SK-N-SH (cell line): ENCODE data around the gene LRRC59.

Experiments used
- EP300 ChIP-seq, 2 experiments: IDR thresholded peaks; 2 replicates each; pipeline versions ENCODE4 v1.4.0 to v1.6.1; 2012; ENCODE audit warnings: borderline replicate concordance in 1 of 2, low read depth in 1 of 2, low read length in 1 of 2
- EZH2phosphoT487 ChIP-seq: fragments of 200-600 bp; sonication (generic); IDR thresholded peaks from 2 replicates; pipeline ENCODE4 v1.6.1; 2017; ENCODE audit warnings: low read depth, mixed run types, mild to moderate bottlenecking, antibody characterized with exemption, moderate library complexity, borderline replicate concordance
- GATA2 ChIP-seq: sonication (generic); formaldehyde crosslinking; IDR thresholded peaks from 2 replicates; pipeline ENCODE4 v1.5.0; 2020; ENCODE audit warnings: mild to moderate bottlenecking, missing genetic modification reagents
- NFIC ChIP-seq: IDR thresholded peaks from 2 replicates; pipeline ENCODE4 v1.4.0; 2012; ENCODE audit warnings: borderline replicate concordance
- POLR2AphosphoS5 ChIP-seq: IDR thresholded peaks from 2 replicates; pipeline ENCODE4 v1.6.1; 2012; ENCODE audit warnings: low read depth, low read length
- RAD21 ChIP-seq: IDR thresholded peaks from 2 replicates; pipeline ENCODE4 v1.6.1; 2012; ENCODE audit warnings: mild to moderate bottlenecking, low read length
- RCOR1 ChIP-seq: fragments of 150-350 bp; IDR thresholded peaks from 2 replicates; pipeline ENCODE4 v1.6.1; 2017; ENCODE audit warnings: antibody characterized with exemption, low read length
- SIN3A ChIP-seq: IDR thresholded peaks from 2 replicates; pipeline ENCODE4 v1.6.1; 2012; ENCODE audit warnings: low read depth, mild to moderate bottlenecking, low read length, moderate library complexity, borderline replicate concordance
- TAF1 ChIP-seq: IDR thresholded peaks from 2 replicates; pipeline ENCODE4 v1.6.1; 2012; ENCODE audit warnings: low read depth, mild to moderate bottlenecking, low read length, moderate library complexity, borderline replicate concordance
- TEAD4 ChIP-seq: IDR thresholded peaks from 2 replicates; pipeline ENCODE4 v1.4.0; 2012; ENCODE audit warnings: mild to moderate bottlenecking, borderline replicate concordance; ENCODE audit not compliant: insufficient read depth
- YY1 ChIP-seq: IDR thresholded peaks from 2 replicates; pipeline ENCODE4 v1.4.0; 2012; ENCODE audit warnings: low read depth, mild to moderate bottlenecking
- TF ChIP-seq, protein P1 (sequence below): fragments of 200-600 bp; sonication (generic); IDR thresholded peaks from 2 replicates; pipeline ENCODE4 v1.6.1; 2017; ENCODE audit warnings: antibody characterized with exemption, mild to moderate bottlenecking, moderate library complexity
- TF ChIP-seq, protein P2 (sequence below): IDR thresholded peaks from 2 replicates; pipeline ENCODE4 v1.6.1; 2012; ENCODE audit warnings: mild to moderate bottlenecking, low read depth, low read length, moderate library complexity

DNA sequence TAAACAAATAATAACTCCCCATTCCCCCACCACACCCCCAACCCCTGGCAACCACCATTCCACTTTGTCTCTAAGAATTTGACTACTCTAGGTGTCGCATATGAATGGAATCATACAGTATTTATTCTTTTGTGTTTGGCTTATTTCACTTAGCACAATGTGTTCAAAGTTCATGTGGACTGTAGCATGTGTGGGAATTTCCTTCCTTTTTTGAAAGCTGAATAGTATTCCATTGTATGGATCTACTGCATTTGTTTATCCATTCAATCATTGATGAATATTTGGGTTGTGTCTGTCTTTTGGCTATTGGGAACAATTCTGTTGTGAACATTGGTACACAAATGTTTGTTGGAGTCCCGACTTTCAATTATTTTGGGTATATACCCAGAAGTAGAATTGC is 25.4 kb upstream of the LRRC59 start:
- TF ChIP-seq NFIC = no peak
- no peak for TF ChIP-seq POLR2AphosphoS5
- no peak for TF ChIP-seq EP300 (IDR thresholded peaks at IDR 0.05; ENCODE audit: borderline replicate concordance in 1 of 2, low read depth in 1 of 2, low read length in 1 of 2)
- TF ChIP-seq SIN3A = no peak
- TF ChIP-seq RCOR1 = no peak
- TF ChIP-seq, protein P1, sequence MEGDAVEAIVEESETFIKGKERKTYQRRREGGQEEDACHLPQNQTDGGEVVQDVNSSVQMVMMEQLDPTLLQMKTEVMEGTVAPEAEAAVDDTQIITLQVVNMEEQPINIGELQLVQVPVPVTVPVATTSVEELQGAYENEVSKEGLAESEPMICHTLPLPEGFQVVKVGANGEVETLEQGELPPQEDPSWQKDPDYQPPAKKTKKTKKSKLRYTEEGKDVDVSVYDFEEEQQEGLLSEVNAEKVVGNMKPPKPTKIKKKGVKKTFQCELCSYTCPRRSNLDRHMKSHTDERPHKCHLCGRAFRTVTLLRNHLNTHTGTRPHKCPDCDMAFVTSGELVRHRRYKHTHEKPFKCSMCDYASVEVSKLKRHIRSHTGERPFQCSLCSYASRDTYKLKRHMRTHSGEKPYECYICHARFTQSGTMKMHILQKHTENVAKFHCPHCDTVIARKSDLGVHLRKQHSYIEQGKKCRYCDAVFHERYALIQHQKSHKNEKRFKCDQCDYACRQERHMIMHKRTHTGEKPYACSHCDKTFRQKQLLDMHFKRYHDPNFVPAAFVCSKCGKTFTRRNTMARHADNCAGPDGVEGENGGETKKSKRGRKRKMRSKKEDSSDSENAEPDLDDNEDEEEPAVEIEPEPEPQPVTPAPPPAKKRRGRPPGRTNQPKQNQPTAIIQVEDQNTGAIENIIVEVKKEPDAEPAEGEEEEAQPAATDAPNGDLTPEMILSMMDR = no peak
- TF ChIP-seq, protein P2, sequence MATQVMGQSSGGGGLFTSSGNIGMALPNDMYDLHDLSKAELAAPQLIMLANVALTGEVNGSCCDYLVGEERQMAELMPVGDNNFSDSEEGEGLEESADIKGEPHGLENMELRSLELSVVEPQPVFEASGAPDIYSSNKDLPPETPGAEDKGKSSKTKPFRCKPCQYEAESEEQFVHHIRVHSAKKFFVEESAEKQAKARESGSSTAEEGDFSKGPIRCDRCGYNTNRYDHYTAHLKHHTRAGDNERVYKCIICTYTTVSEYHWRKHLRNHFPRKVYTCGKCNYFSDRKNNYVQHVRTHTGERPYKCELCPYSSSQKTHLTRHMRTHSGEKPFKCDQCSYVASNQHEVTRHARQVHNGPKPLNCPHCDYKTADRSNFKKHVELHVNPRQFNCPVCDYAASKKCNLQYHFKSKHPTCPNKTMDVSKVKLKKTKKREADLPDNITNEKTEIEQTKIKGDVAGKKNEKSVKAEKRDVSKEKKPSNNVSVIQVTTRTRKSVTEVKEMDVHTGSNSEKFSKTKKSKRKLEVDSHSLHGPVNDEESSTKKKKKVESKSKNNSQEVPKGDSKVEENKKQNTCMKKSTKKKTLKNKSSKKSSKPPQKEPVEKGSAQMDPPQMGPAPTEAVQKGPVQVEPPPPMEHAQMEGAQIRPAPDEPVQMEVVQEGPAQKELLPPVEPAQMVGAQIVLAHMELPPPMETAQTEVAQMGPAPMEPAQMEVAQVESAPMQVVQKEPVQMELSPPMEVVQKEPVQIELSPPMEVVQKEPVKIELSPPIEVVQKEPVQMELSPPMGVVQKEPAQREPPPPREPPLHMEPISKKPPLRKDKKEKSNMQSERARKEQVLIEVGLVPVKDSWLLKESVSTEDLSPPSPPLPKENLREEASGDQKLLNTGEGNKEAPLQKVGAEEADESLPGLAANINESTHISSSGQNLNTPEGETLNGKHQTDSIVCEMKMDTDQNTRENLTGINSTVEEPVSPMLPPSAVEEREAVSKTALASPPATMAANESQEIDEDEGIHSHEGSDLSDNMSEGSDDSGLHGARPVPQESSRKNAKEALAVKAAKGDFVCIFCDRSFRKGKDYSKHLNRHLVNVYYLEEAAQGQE = no peak
- no peak for TF ChIP-seq EZH2phosphoT487
- TF ChIP-seq RAD21 = no peak
- TF ChIP-seq GATA2 (CRISPR knock-in tag) = no peak
- TF ChIP-seq TEAD4 = no peak
- TF ChIP-seq TAF1 = no peak
- TF ChIP-seq YY1 = no peak
